ENCODE data around the gene HEG1.

DNA sequence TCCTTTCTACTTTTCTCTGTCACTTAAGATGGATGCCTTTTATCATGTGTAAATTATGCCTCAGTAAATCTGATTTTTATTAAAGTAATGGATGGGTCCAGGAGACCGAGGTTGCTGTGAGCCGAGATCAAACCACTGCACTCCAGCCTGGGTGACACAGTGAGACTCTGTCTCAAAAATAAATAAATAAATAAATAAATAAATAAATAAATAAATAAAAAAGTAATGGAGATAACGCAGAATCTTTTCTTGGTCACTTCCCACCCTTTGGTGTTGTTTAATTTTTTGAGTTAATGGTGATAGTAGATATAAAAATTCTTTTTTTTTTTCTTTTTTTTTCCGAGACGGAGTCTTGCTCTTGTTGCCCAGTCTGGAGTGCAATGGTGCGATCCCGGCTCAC lies 77.2 kb downstream of the HEG1 start:
- no peak for TF ChIP-seq CTCF (IDR thresholded peaks at IDR 0.05; ENCODE audit: low read depth, low read length)
- TF ChIP-seq MYC (IDR thresholded peaks at IDR 0.05; ENCODE audit: low read depth, low read length) = no peak
- TF ChIP-seq, protein P1, sequence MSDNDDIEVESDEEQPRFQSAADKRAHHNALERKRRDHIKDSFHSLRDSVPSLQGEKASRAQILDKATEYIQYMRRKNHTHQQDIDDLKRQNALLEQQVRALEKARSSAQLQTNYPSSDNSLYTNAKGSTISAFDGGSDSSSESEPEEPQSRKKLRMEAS (IDR thresholded peaks at IDR 0.05; ENCODE audit: low read depth, low read length) = no peak
- TF ChIP-seq POLR2A (IDR thresholded peaks at IDR 0.05; ENCODE audit: extremely low read depth, insufficient read length) = no peak

All from NB4 (cell line).